Activated CD4-positive, alpha-beta T cell treated with anti-CD3 and anti-CD28 coated beads, Interleukin-2, amount 10 ng/mL, durations not matched to agents 7 days and 5 days (primary cell): ENCODE measurements around the gene ARMH1. TPM values are rescaled to one million over a fixed set of nuclear protein-coding genes. Genes with fewer than 3 reads are reported as not detected.

Source experiments
- CTCF ChIA-PET: fragments of 350-600 bp; sonication (Branson Sonifier 250); formaldehyde crosslinking; loops from one replicate; lab custom pipeline; 2021; ENCODE audit warnings: antibody characterized with exemption; lab: Charles Lee
- POLR2A ChIA-PET: fragments of 350-600 bp; sonication (Branson Sonifier 250); formaldehyde crosslinking; loops from one replicate; lab custom pipeline; 2021; ENCODE audit warnings: antibody characterized with exemption; lab: Charles Lee
- DNase-seq: peaks from one replicate; pipeline ENCODE4 v3.0.0-alpha.2; 2020
- H3K27ac Mint-ChIP-seq: one replicate; pipeline ENCODE4 v1.8.0; 2021; ENCODE audit warnings: mild to moderate bottlenecking, moderate library complexity, mixed read lengths
- H3K27me3 Mint-ChIP-seq: one replicate; pipeline ENCODE4 v1.8.0; 2021; ENCODE audit warnings: mixed read lengths
- H3K36me3 Mint-ChIP-seq: one replicate; pipeline ENCODE4 v1.8.0; 2021; ENCODE audit warnings: low read depth, mixed read lengths
- H3K4me1 Mint-ChIP-seq: one replicate; pipeline ENCODE4 v1.8.0; 2021; ENCODE audit warnings: mixed read lengths
- H3K4me3 Mint-ChIP-seq: one replicate; pipeline ENCODE4 v1.8.0; 2021; ENCODE audit warnings: mild to moderate bottlenecking, moderate library complexity, mixed read lengths
- H3K9me3 Mint-ChIP-seq: one replicate; pipeline ENCODE4 v1.8.0; 2021; ENCODE audit warnings: mixed read lengths
- total RNA-seq, 2 experiments: library from RNA; stranded (reverse); gene quantifications; one replicate each; pipeline ENCODE4 v1.2.3, GENCODE V29; 2021

ARMH1 gene
- total RNA-seq, 2 experiments from 2014 or later = 47.4 to 50.7 TPM

- Mint-ChIP-seq H3K9me3 (no peaks in the 10 kb centered on the region), H3K27me3 (peaks cover 13% of the 10 kb centered on the region), H3K4me1 (peaks cover 11% of the 10 kb centered on the region), H3K27ac (no peak overlapping the region), H3K4me3 (no peak overlapping the region), H3K36me3 (no peaks in the 10 kb centered on the region)
- ChIA-PET CTCF (interaction anchor here (0.9 to 1.4 kb wide), 4 partner anchors 10 to 26 kb away, joined by 3 to 4 read pairs (median 3); no protein-coding TSS in a partner anchor), POLR2A (no interaction called here)
- no peak for DNase-seq
Measured at GRCh38 chr1:44707112-44707881, 32.8 kb downstream of the ARMH1 start.

- ChIA-PET CTCF (interaction anchor here (0.6 to 1.4 kb wide), 2 partner anchors 23 to 824 kb away, joined by 6 to 7 read pairs; partner anchors contain the start of gene RNU5D-1), POLR2A (interaction anchor here (0.5 kb wide), 1 partner anchor 13 kb away, joined by 7 read pairs; no protein-coding TSS in a partner anchor)
- H3K36me3 Mint-ChIP-seq = no peaks in the 10 kb centered on the region
- DNase-seq = peak; percentile 57
- H3K9me3 Mint-ChIP-seq = no peaks in the 10 kb centered on the region
- no peak overlapping the region for H3K4me3 Mint-ChIP-seq
- peaks cover 11% of the 10 kb centered on the region for H3K4me1 Mint-ChIP-seq
- peaks cover 13% of the 10 kb centered on the region for H3K27me3 Mint-ChIP-seq
- H3K27ac Mint-ChIP-seq = no peak overlapping the region
Measured at GRCh38 chr1:44707959-44708831, 33.7 kb downstream of the ARMH1 start.

GRCh38 chr1:44713321-44713781 lies 38.8 kb downstream of the ARMH1 start:
- peaks cover 40% of the 10 kb centered on the region for H3K4me1 Mint-ChIP-seq
- no peaks in the 10 kb centered on the region for H3K36me3 Mint-ChIP-seq
- H3K4me3 Mint-ChIP-seq = no peak overlapping the region
- ChIA-PET POLR2A (interaction anchor here (1.3 kb wide), 1 partner anchor 8 kb away, joined by 8 read pairs; no protein-coding TSS in a partner anchor), CTCF (interaction anchor here (1.1 kb wide), 1 partner anchor 80 kb away, joined by 3 read pairs; no protein-coding TSS in a partner anchor)
- H3K27me3 Mint-ChIP-seq = peaks cover 13% of the 10 kb centered on the region
- DNase-seq = no peak
- H3K27ac Mint-ChIP-seq = no peak overlapping the region
- H3K9me3 Mint-ChIP-seq = no peaks in the 10 kb centered on the region

GRCh38 chr1:44714532-44714931 lies 40.0 kb downstream of the ARMH1 start:
- DNase-seq = no peak
- Mint-ChIP-seq H3K4me1 (peaks cover 44% of the 10 kb centered on the region), H3K4me3 (no peak overlapping the region), H3K36me3 (no peaks in the 10 kb centered on the region), H3K27ac (peak overlapping the region; percentile 76), H3K9me3 (no peaks in the 10 kb centered on the region), H3K27me3 (peaks cover 13% of the 10 kb centered on the region)
- ChIA-PET CTCF (interaction anchor here (0.7 to 1.2 kb wide), 6 partner anchors 16 to 849 kb away, joined by 3 to 5 read pairs (median 3); no protein-coding TSS in a partner anchor), POLR2A (no interaction called here)

GRCh38 chr1:44714944-44715571 lies 40.5 kb downstream of the ARMH1 start:
- Mint-ChIP-seq H3K4me3 (peak overlapping the region; percentile 44), H3K27me3 (peaks cover 13% of the 10 kb centered on the region), H3K36me3 (no peaks in the 10 kb centered on the region), H3K4me1 (peaks cover 47% of the 10 kb centered on the region), H3K27ac (peak overlapping the region; percentile 76), H3K9me3 (no peaks in the 10 kb centered on the region)
- ChIA-PET CTCF (interaction anchor here (0.6 to 3.3 kb wide), 7 partner anchors 11 to 849 kb away, joined by 3 to 8 read pairs (median 4); no protein-coding TSS in a partner anchor), POLR2A (no interaction called here)
- DNase-seq = peak; percentile 81

GRCh38 chr1:44717156-44717555 lies 42.6 kb downstream of the ARMH1 start:
- Mint-ChIP-seq H3K9me3 (no peaks in the 10 kb centered on the region), H3K36me3 (no peaks in the 10 kb centered on the region), H3K27me3 (no peaks in the 10 kb centered on the region), H3K4me1 (peaks cover 67% of the 10 kb centered on the region), H3K27ac (no peak overlapping the region), H3K4me3 (no peak overlapping the region)
- DNase-seq = no peak
- ChIA-PET POLR2A (no interaction called here), CTCF (interaction anchor here (1.4 to 3.3 kb wide), 3 partner anchors 11 to 25 kb away, joined by 3 to 8 read pairs (median 8); no protein-coding TSS in a partner anchor)

GRCh38 chr1:44717653-44718052 lies 43.1 kb downstream of the ARMH1 start:
- DNase-seq = no peak
- H3K27ac Mint-ChIP-seq = no peak overlapping the region
- peaks cover 67% of the 10 kb centered on the region for H3K4me1 Mint-ChIP-seq
- no peaks in the 10 kb centered on the region for H3K9me3 Mint-ChIP-seq
- H3K27me3 Mint-ChIP-seq = no peaks in the 10 kb centered on the region
- H3K4me3 Mint-ChIP-seq = no peak overlapping the region
- POLR2A ChIA-PET = no interaction called here
- CTCF ChIA-PET = interaction anchor here (1.4 to 3.3 kb wide), 3 partner anchors 11 to 26 kb away, joined by 3 to 8 read pairs (median 8); no protein-coding TSS in a partner anchor
- H3K36me3 Mint-ChIP-seq = no peaks in the 10 kb centered on the region

- Mint-ChIP-seq H3K36me3 (no peaks in the 10 kb centered on the region), H3K9me3 (no peaks in the 10 kb centered on the region), H3K27ac (no peak overlapping the region), H3K4me3 (no peak overlapping the region), H3K4me1 (peaks cover 71% of the 10 kb centered on the region), H3K27me3 (no peaks in the 10 kb centered on the region)
- ChIA-PET CTCF (interaction anchor here (1.4 to 3.3 kb wide), 4 partner anchors 11 to 26 kb away, joined by 3 to 8 read pairs (median 7); no protein-coding TSS in a partner anchor), POLR2A (no interaction called here)
- DNase-seq = no peak
Measured at GRCh38 chr1:44718091-44718490, 43.6 kb downstream of the ARMH1 start.

GRCh38 chr1:44719318-44719717 lies 44.8 kb downstream of the ARMH1 start:
- ChIA-PET CTCF (interaction anchor here (1.2 to 3.1 kb wide), 4 partner anchors 12 to 26 kb away, joined by 3 to 19 read pairs (median 5); partner anchors contain the start of gene RNU5D-1), POLR2A (no interaction called here)
- peak; percentile 24 for DNase-seq
- peaks cover 4% of the 10 kb centered on the region for H3K36me3 Mint-ChIP-seq
- H3K27me3 Mint-ChIP-seq = no peaks in the 10 kb centered on the region
- H3K27ac Mint-ChIP-seq = no peak overlapping the region
- peak overlapping the region; percentile 23 for H3K4me3 Mint-ChIP-seq
- peaks cover 80% of the 10 kb centered on the region for H3K4me1 Mint-ChIP-seq
- no peaks in the 10 kb centered on the region for H3K9me3 Mint-ChIP-seq

- peak overlapping the region; percentile 97 for H3K27ac Mint-ChIP-seq
Measured at GRCh38 chr1:44720281-44720680, 45.8 kb downstream of the ARMH1 start.

GRCh38 chr1:44721485-44722361 lies 47.2 kb downstream of the ARMH1 start:
- peak overlapping the region; percentile 97 for H3K27ac Mint-ChIP-seq
- ChIA-PET CTCF (interaction anchor here (0.6 to 4.2 kb wide), 13 partner anchors 8 to 584 kb away, joined by 3 to 29 read pairs (median 5); partner anchors contain the start of genes PLK3 and RNU5D-1), POLR2A (interaction anchor here (0.6 to 2.9 kb wide), 28 partner anchors 9 to 1945 kb away, joined by 3 to 128 read pairs (median 6); partner anchors contain the start of genes AKR1A1, ARMH1, BTBD19 and CCDC163)
- H3K27me3 Mint-ChIP-seq = no peaks in the 10 kb centered on the region
- peaks cover 72% of the 10 kb centered on the region for H3K4me1 Mint-ChIP-seq
- DNase-seq = peak; percentile 85
- H3K36me3 Mint-ChIP-seq = peaks cover 8% of the 10 kb centered on the region
- H3K4me3 Mint-ChIP-seq = peak overlapping the region; percentile 43
- no peaks in the 10 kb centered on the region for H3K9me3 Mint-ChIP-seq

More at GRCh38 chr1:44720281-44720680, 45.8 kb downstream of the ARMH1 start:
- POLR2A ChIA-PET = interaction anchor here (2.9 kb wide), 1 partner anchor 10 kb away, joined by 128 read pairs; the partner anchor contains the start of gene RNU5D-1
- H3K4me1 Mint-ChIP-seq = peaks cover 78% of the 10 kb centered on the region
- H3K36me3 Mint-ChIP-seq = peaks cover 5% of the 10 kb centered on the region
- H3K27me3 Mint-ChIP-seq = no peaks in the 10 kb centered on the region
- H3K4me3 Mint-ChIP-seq = no peak overlapping the region
- no peak for DNase-seq
- no peaks in the 10 kb centered on the region for H3K9me3 Mint-ChIP-seq
- CTCF ChIA-PET = interaction anchor here (1.5 to 4.2 kb wide), 7 partner anchors 8 to 103 kb away, joined by 4 to 29 read pairs (median 6); partner anchors contain the start of gene RNU5D-1
